Activated naive CD8-positive, alpha-beta T cell treated with anti-CD3 and anti-CD28 coated beads, Interleukin-2, amount 50 U/mL, for 24 hours (primary cell): ENCODE measurements around the gene ACO2.
A peak's percentile ranks its signal among the peaks of the same experiment; 100 is the strongest.
"Not testable (repeated sequence)": the region's sequence is repeated elsewhere in the genome, so short reads cannot be mapped to it uniquely, and the experiment has no call there.

Source experiments
- ATAC-seq: fragments of 150-1000 bp; cut with Tn5 transposase; one replicate; pipeline ENCODE4 v1.10.0; 2021
- DNase-seq: peaks from one replicate; pipeline ENCODE4 v3.0.0; 2021
- H3K27ac Mint-ChIP-seq: one replicate; pipeline ENCODE4 v1.8.0; 2021; ENCODE audit warnings: mild to moderate bottlenecking, mixed read lengths
- H3K27me3 Mint-ChIP-seq: one replicate; pipeline ENCODE4 v1.8.0; 2021; ENCODE audit warnings: mixed read lengths
- H3K36me3 Mint-ChIP-seq: one replicate; pipeline ENCODE4 v1.8.0; 2021; ENCODE audit warnings: low read depth, mixed read lengths
- H3K4me1 Mint-ChIP-seq: one replicate; pipeline ENCODE4 v1.8.0; 2021; ENCODE audit warnings: mixed read lengths
- H3K4me3 Mint-ChIP-seq: one replicate; pipeline ENCODE4 v1.8.0; 2021; ENCODE audit warnings: mild to moderate bottlenecking, moderate library complexity, mixed read lengths
- H3K9me3 Mint-ChIP-seq: one replicate; pipeline ENCODE4 v1.8.0; 2021; ENCODE audit warnings: mixed read lengths

ACO2 gene

GRCh38 chr22:41550952-41551491 is 82.1 kb downstream of the ACO2 start:
- no peaks in the 10 kb centered on the region for H3K9me3 Mint-ChIP-seq
- H3K27me3 Mint-ChIP-seq = peaks cover 2% of the 10 kb centered on the region
- H3K27ac Mint-ChIP-seq = no peak overlapping the region
- ATAC-seq (no peak), DNase-seq (no peak)
- no peaks in the 10 kb centered on the region for H3K36me3 Mint-ChIP-seq
- H3K4me1 Mint-ChIP-seq = no peaks in the 10 kb centered on the region
- H3K4me3 Mint-ChIP-seq = no peak overlapping the region

GRCh38 chr22:41551877-41552582 is 83.1 kb downstream of the ACO2 start:
- H3K9me3 Mint-ChIP-seq = no peaks in the 10 kb centered on the region
- no peak overlapping the region for H3K27ac Mint-ChIP-seq
- no peak for DNase-seq

GRCh38 chr22:41555325-41555982 is 86.5 kb downstream of the ACO2 start:
- DNase-seq = no peak
- Mint-ChIP-seq H3K4me1 (peaks cover 9% of the 10 kb centered on the region), H3K27ac (no peak overlapping the region), H3K4me3 (no peak overlapping the region), H3K9me3 (no peaks in the 10 kb centered on the region), H3K36me3 (no peaks in the 10 kb centered on the region), H3K27me3 (peaks cover 23% of the 10 kb centered on the region)
- no peak for ATAC-seq

More at GRCh38 chr22:41551877-41552582, 83.1 kb downstream of the ACO2 start:
- H3K4me1 Mint-ChIP-seq = peaks cover 3% of the 10 kb centered on the region
- H3K4me3 Mint-ChIP-seq = no peak overlapping the region
- H3K27me3 Mint-ChIP-seq = peaks cover 10% of the 10 kb centered on the region
- ATAC-seq = no peak
- no peaks in the 10 kb centered on the region for H3K36me3 Mint-ChIP-seq

- Mint-ChIP-seq H3K27me3 (peaks cover 33% of the 10 kb centered on the region), H3K36me3 (no peaks in the 10 kb centered on the region), H3K27ac (no peak overlapping the region), H3K9me3 (no peaks in the 10 kb centered on the region), H3K4me3 (no peak overlapping the region), H3K4me1 (peaks cover 9% of the 10 kb centered on the region)
- no peak for ATAC-seq
- no peak for DNase-seq
These were observed 87.6 kb downstream of the ACO2 start for GRCh38 chr22:41556561-41556960.

GRCh38 chr22:41557401-41558240 is 88.7 kb downstream of the ACO2 start:
- no peaks in the 10 kb centered on the region for H3K9me3 Mint-ChIP-seq
- H3K4me1 Mint-ChIP-seq = peaks cover 9% of the 10 kb centered on the region
- no peaks in the 10 kb centered on the region for H3K36me3 Mint-ChIP-seq
- H3K27me3 Mint-ChIP-seq = peaks cover 35% of the 10 kb centered on the region
- no peak overlapping the region for H3K4me3 Mint-ChIP-seq
- peak; percentile 52 for ATAC-seq
- no peak overlapping the region for H3K27ac Mint-ChIP-seq
- no peak for DNase-seq

GRCh38 chr22:41558241-41558630 is 89.3 kb downstream of the ACO2 start:
- DNase-seq, H3K36me3 Mint-ChIP-seq, H3K4me1 Mint-ChIP-seq, ATAC-seq, H3K9me3 Mint-ChIP-seq, H3K27ac Mint-ChIP-seq, H3K4me3 Mint-ChIP-seq: not testable (repeated sequence)
- H3K27me3 Mint-ChIP-seq = peaks cover 37% of the 10 kb centered on the region

- no peak for ATAC-seq
- no peaks in the 10 kb centered on the region for H3K36me3 Mint-ChIP-seq
- H3K9me3 Mint-ChIP-seq = no peaks in the 10 kb centered on the region
- no peak overlapping the region for H3K27ac Mint-ChIP-seq
- H3K4me3 Mint-ChIP-seq = no peak overlapping the region
- peaks cover 9% of the 10 kb centered on the region for H3K4me1 Mint-ChIP-seq
- no peak for DNase-seq
- peaks cover 37% of the 10 kb centered on the region for H3K27me3 Mint-ChIP-seq
These were observed 91.2 kb downstream of the ACO2 start for GRCh38 chr22:41560095-41560471.

GRCh38 chr22:41561335-41561734 is 92.4 kb downstream of the ACO2 start:
- H3K4me1 Mint-ChIP-seq = peaks cover 13% of the 10 kb centered on the region
- ATAC-seq = no peak
- H3K27me3 Mint-ChIP-seq = peaks cover 32% of the 10 kb centered on the region
- H3K27ac Mint-ChIP-seq = no peak overlapping the region
- no peaks in the 10 kb centered on the region for H3K36me3 Mint-ChIP-seq
- no peak overlapping the region for H3K4me3 Mint-ChIP-seq
- no peak for DNase-seq
- no peaks in the 10 kb centered on the region for H3K9me3 Mint-ChIP-seq

GRCh38 chr22:41561788-41562187 is 92.9 kb downstream of the ACO2 start:
- Mint-ChIP-seq H3K36me3 (no peaks in the 10 kb centered on the region), H3K4me3 (no peak overlapping the region), H3K9me3 (no peaks in the 10 kb centered on the region), H3K27ac (no peak overlapping the region), H3K27me3 (peaks cover 30% of the 10 kb centered on the region), H3K4me1 (peaks cover 13% of the 10 kb centered on the region)
- ATAC-seq (no peak), DNase-seq (no peak)

GRCh38 chr22:41562461-41562860 is 93.5 kb downstream of the ACO2 start:
- no peak for ATAC-seq
- H3K27ac Mint-ChIP-seq = no peak overlapping the region
- H3K4me1 Mint-ChIP-seq = peaks cover 8% of the 10 kb centered on the region
- H3K4me3 Mint-ChIP-seq = no peak overlapping the region
- no peak for DNase-seq
- no peaks in the 10 kb centered on the region for H3K9me3 Mint-ChIP-seq
- no peaks in the 10 kb centered on the region for H3K36me3 Mint-ChIP-seq
- H3K27me3 Mint-ChIP-seq = peaks cover 27% of the 10 kb centered on the region

- H3K27me3 Mint-ChIP-seq = peaks cover 23% of the 10 kb centered on the region
- peaks cover 4% of the 10 kb centered on the region for H3K4me1 Mint-ChIP-seq
- no peak for DNase-seq
- no peak for ATAC-seq
- H3K36me3 Mint-ChIP-seq = no peaks in the 10 kb centered on the region
- H3K4me3 Mint-ChIP-seq = no peak overlapping the region
- no peak overlapping the region for H3K27ac Mint-ChIP-seq
- no peaks in the 10 kb centered on the region for H3K9me3 Mint-ChIP-seq
These were observed 94.3 kb downstream of the ACO2 start for GRCh38 chr22:41563051-41563711.

- no peak overlapping the region for H3K27ac Mint-ChIP-seq
- no peaks in the 10 kb centered on the region for H3K9me3 Mint-ChIP-seq
- no peak overlapping the region for H3K4me3 Mint-ChIP-seq
- ATAC-seq = no peak
- H3K27me3 Mint-ChIP-seq = peaks cover 24% of the 10 kb centered on the region
- no peak for DNase-seq
- no peaks in the 10 kb centered on the region for H3K36me3 Mint-ChIP-seq
- peaks cover 4% of the 10 kb centered on the region for H3K4me1 Mint-ChIP-seq
These were observed 95.6 kb downstream of the ACO2 start for GRCh38 chr22:41564563-41564962.

- Mint-ChIP-seq H3K9me3 (no peaks in the 10 kb centered on the region), H3K27me3 (peaks cover 17% of the 10 kb centered on the region), H3K36me3 (no peaks in the 10 kb centered on the region), H3K27ac (no peak overlapping the region), H3K4me3 (no peak overlapping the region), H3K4me1 (peaks cover 4% of the 10 kb centered on the region)
- DNase-seq (peak; percentile 22), ATAC-seq (peak; percentile 88)
These were observed 96.6 kb downstream of the ACO2 start for GRCh38 chr22:41565403-41566054.

GRCh38 chr22:41567512-41567768 is 98.5 kb downstream of the ACO2 start:
- no peak for DNase-seq
- no peak overlapping the region for H3K4me3 Mint-ChIP-seq
- no peak overlapping the region for H3K27ac Mint-ChIP-seq
- ATAC-seq = no peak
- peaks cover 7% of the 10 kb centered on the region for H3K27me3 Mint-ChIP-seq
- no peaks in the 10 kb centered on the region for H3K36me3 Mint-ChIP-seq
- H3K9me3 Mint-ChIP-seq = no peaks in the 10 kb centered on the region
- H3K4me1 Mint-ChIP-seq = peaks cover 4% of the 10 kb centered on the region
